Liver (tissue), 9 donors: Measurements from ENCODE around the gene BIN1. TPM values are rescaled to one million over a fixed set of nuclear protein-coding genes. Genes with fewer than 3 reads are reported as not detected.

ENCODE experiments used
- DNase-seq: peaks from one replicate; pipeline ENCODE4 v3.0.0-alpha.2; 2017; ENCODE audit warnings: low spot score
- H3K27ac ChIP-seq, 2 donors: one replicate each; pipeline ENCODE4 v1.7.0; 2013; ENCODE audit warnings: inconsistent platforms in 2 of 2, low read length in 2 of 2, control low read depth in 1 of 2, low read depth in 1 of 2, mild to moderate bottlenecking in 1 of 2
- H3K27me3 ChIP-seq, 4 donors: one replicate each; pipeline versions ENCODE4 v1.6.1 to v1.7.0; 2013; ENCODE audit warnings: low read length in 3 of 4, inconsistent platforms in 1 of 4, mild to moderate bottlenecking in 1 of 4, moderate library complexity in 1 of 4; ENCODE audit not compliant: control insufficient read depth in 4 of 4, insufficient read depth in 4 of 4
- H3K36me3 ChIP-seq, 4 donors: one replicate each; pipeline versions ENCODE4 v1.6.1 to v1.7.0; 2013; ENCODE audit warnings: low read length in 3 of 4, mild to moderate bottlenecking in 3 of 4, low read depth in 1 of 4, moderate library complexity in 1 of 4; ENCODE audit not compliant: control insufficient read depth in 4 of 4, insufficient read depth in 3 of 4
- H3K4me1 ChIP-seq, 4 donors: one replicate each; pipeline versions ENCODE4 v1.6.1 to v1.7.0; 2013; ENCODE audit warnings: low read length in 3 of 4, mild to moderate bottlenecking in 3 of 4, moderate library complexity in 1 of 4; ENCODE audit not compliant: control insufficient read depth in 4 of 4, insufficient read depth in 4 of 4
- H3K4me3 ChIP-seq, 3 donors: one replicate each; pipeline versions ENCODE4 v1.6.1 to v1.7.0; 2013; ENCODE audit warnings: low read length in 3 of 3, control low read depth in 1 of 3, low read depth in 1 of 3, mild to moderate bottlenecking in 1 of 3
- H3K9ac ChIP-seq, 2 donors: one replicate each; pipeline ENCODE4 v1.7.0; 2013; ENCODE audit warnings: low read length in 2 of 2, mild to moderate bottlenecking in 2 of 2, moderate library complexity in 2 of 2, control low read depth in 1 of 2, low read depth in 1 of 2
- H3K9me3 ChIP-seq, 4 donors: one replicate each; pipeline versions ENCODE4 v1.6.1 to v1.7.0; 2013; ENCODE audit warnings: low read length in 3 of 4; ENCODE audit not compliant: control insufficient read depth in 4 of 4
- ATF3 ChIP-seq: IDR thresholded peaks from 2 replicates; pipeline ENCODE4 v1.6.1; 2016; ENCODE audit warnings: antibody characterized with exemption
- CTCF ChIP-seq: fragments of 150-350 bp; IDR thresholded peaks from 2 replicates; pipeline ENCODE4 v1.5.1; 2017; ENCODE audit warnings: improper control_type of control experiment, low read depth, low read length; ENCODE audit not compliant: missing input control
- EGR1 ChIP-seq, 2 donors: IDR thresholded peaks; 2 replicates each; pipeline ENCODE4 v1.6.1; 2016 to 2018; ENCODE audit warnings: antibody characterized with exemption in 2 of 2, low read depth in 2 of 2
- FOXA1 ChIP-seq: IDR thresholded peaks from 2 replicates; pipeline ENCODE4 v1.6.1; 2016; ENCODE audit warnings: antibody characterized with exemption
- FOXA2 ChIP-seq: IDR thresholded peaks from 2 replicates; pipeline ENCODE4 v1.6.1; 2016; ENCODE audit warnings: antibody characterized with exemption
- GABPA ChIP-seq, 2 donors: IDR thresholded peaks in 1 of 2; conservative IDR thresholded peaks in 1 of 2; 2 replicates each; pipeline ENCODE4 v1.6.1; 2016; ENCODE audit warnings: antibody characterized with exemption in 2 of 2, mild to moderate bottlenecking in 1 of 2, moderate library complexity in 1 of 2
- HNF4A ChIP-seq, 2 donors: conservative IDR thresholded peaks; 2 replicates each; pipeline ENCODE4 v1.6.1; 2016; ENCODE audit warnings: antibody characterized with exemption in 2 of 2, mild to moderate bottlenecking in 2 of 2
- JUND ChIP-seq, 2 donors: IDR thresholded peaks; 2 replicates each; pipeline ENCODE4 v1.6.1; 2016; ENCODE audit warnings: antibody characterized with exemption in 2 of 2
- NR2F2 ChIP-seq: IDR thresholded peaks from 2 replicates; pipeline ENCODE4 v1.6.1; 2016; ENCODE audit warnings: antibody characterized with exemption
- RAD21 ChIP-seq, 2 donors: IDR thresholded peaks; 2 replicates each; pipeline ENCODE4 v1.6.1; 2016; ENCODE audit warnings: antibody characterized with exemption in 2 of 2, mild to moderate bottlenecking in 2 of 2
- REST ChIP-seq: IDR thresholded peaks from 2 replicates; pipeline ENCODE4 v1.6.1; 2016; ENCODE audit warnings: antibody characterized with exemption, mild to moderate bottlenecking
- RXRA ChIP-seq, 2 donors: IDR thresholded peaks; 2 replicates each; pipeline ENCODE4 v1.6.1; 2017 to 2018; ENCODE audit warnings: antibody characterized with exemption in 2 of 2, mild to moderate bottlenecking in 1 of 2
- SP1 ChIP-seq: IDR thresholded peaks from 2 replicates; pipeline ENCODE4 v1.6.1; 2018; ENCODE audit warnings: antibody characterized with exemption, mild to moderate bottlenecking
- YY1 ChIP-seq: IDR thresholded peaks from 2 replicates; pipeline ENCODE4 v1.6.1; 2016; ENCODE audit warnings: antibody characterized with exemption, mild to moderate bottlenecking
- ZBTB33 ChIP-seq: IDR thresholded peaks from 2 replicates; pipeline ENCODE4 v1.6.1; 2016; ENCODE audit warnings: antibody characterized with exemption
- WGBS: extraction: QIAGEN DNeasy Blood & Tissue Kit; methylation state at CpG from one replicate; pipeline ENCODE4 v1.1.7; 2013; 5-methylcytosine and 5-hydroxymethylcytosine counted together
- polyA plus RNA-seq, 2 donors: library from polyadenylated mRNA; stranded (reverse) in 1 of 2; unstranded in 1 of 2; fragments of 200-250 nt in 1 of 2; fragments of >200 nt in 1 of 2; fragmentation: Nextera tagmentation in 1 of 2; extraction: Ambion mirVana in 1 of 2; gene quantifications; one replicate each; pipeline versions ENCODE4 v1.2.1 to v1.2.3, GENCODE V29; 2013 to 2015
- total RNA-seq, 2 donors: library from RNA; depleted of rRNA; stranded (reverse); fragments of >200 nt; gene quantifications; one replicate each; pipeline ENCODE4 v1.2.3, GENCODE V29; 2014
- donor health status: healthy.
- donor health status: healthy.
- donor health status: healthy.
- donor health status: healthy.
- donor health status: healthy.

Gene BIN1
- total and polyA plus RNA-seq, 4 donors = 13.3 to 21.5 (median 15.0) TPM

- Histone ChIP-seq H3K9me3 (no peaks in the 10 kb centered on the region), H3K4me1 (peaks cover 0 to 3% (median 1%) of the 10 kb centered on the region in 4 donors), H3K9ac (no peak overlapping the region), H3K4me3 (no peak overlapping the region), H3K36me3 (no peaks in the 10 kb centered on the region), H3K27me3 (no peaks in the 10 kb centered on the region), H3K27ac (no peak overlapping the region)
- DNase-seq = no peak
- TF ChIP-seq SP1 = no peak
- 95% methylated on average over 2 of the region's 2 CpGs for WGBS
Observed at GRCh38 chr2:127040169-127040568, 66.8 kb downstream of the BIN1 start.

- Histone ChIP-seq H3K4me1 (peaks cover 0 to 5% (median 1%) of the 10 kb centered on the region in 4 donors), H3K4me3 (no peak overlapping the region), H3K36me3 (no peaks in the 10 kb centered on the region), H3K27ac (no peak overlapping the region), H3K9me3 (no peaks in the 10 kb centered on the region), H3K9ac (no peak overlapping the region), H3K27me3 (no peaks in the 10 kb centered on the region)
- no peak for DNase-seq
- WGBS = 94% methylated on average over 14 of the region's 14 CpGs
- TF ChIP-seq JUND (IDR thresholded peaks at IDR 0.05) (no peak), SP1 (no peak), ZBTB33 (no peak), REST (no peak), ATF3 (no peak), NR2F2 (no peak), GABPA (IDR thresholded peaks at IDR 0.05 in 1 of 2, conservative IDR thresholded peaks at IDR 0.05 in 1 of 2) (no peak), FOXA2 (no peak)
Observed at GRCh38 chr2:127039387-127040031, 67.4 kb downstream of the BIN1 start.

GRCh38 chr2:127037476-127037875 lies 69.5 kb downstream of the BIN1 start:
- H3K36me3 ChIP-seq = no peaks in the 10 kb centered on the region
- no peak overlapping the region for H3K9ac ChIP-seq
- no peaks in the 10 kb centered on the region for H3K27me3 ChIP-seq
- H3K9me3 ChIP-seq = no peaks in the 10 kb centered on the region
- H3K27ac ChIP-seq = no peak overlapping the region
- no peak for DNase-seq
- no peak overlapping the region for H3K4me3 ChIP-seq
- H3K4me1 ChIP-seq = peaks cover 0 to 7% (median 2%) of the 10 kb centered on the region in 4 donors
- TF ChIP-seq SP1 (no peak), RAD21 (IDR thresholded peaks at IDR 0.05) (no peak), HNF4A (conservative IDR thresholded peaks at IDR 0.05) (no peak), ATF3 (no peak), FOXA1 (no peak), NR2F2 (no peak), YY1 (no peak), FOXA2 (no peak), CTCF (no peak), REST (no peak), RXRA (IDR thresholded peaks at IDR 0.05) (no peak), EGR1 (IDR thresholded peaks at IDR 0.05; ENCODE audit: low read depth in 2 of 2) (no peak), JUND (IDR thresholded peaks at IDR 0.05) (no peak)
